ENCODE results near the gene NAA11. TPM values are rescaled to one million over a fixed set of nuclear protein-coding genes. Genes with fewer than 3 reads are reported as not detected.

NAA11 gene
- total and polyA plus RNA-seq, 8 donors: not detected

GRCh38 chr4:79334341-79334740 lies 8.5 kb upstream of the NAA11 start:
- no peak for TF ChIP-seq CTCF (IDR thresholded peaks at IDR 0.05)
- no peak for ATAC-seq
- intact Hi-C loops (cut with DNase I): no loop called here
- H3K4me3 ChIP-seq: no peak overlapping the region
- no peaks in the 10 kb centered on the region for H3K36me3 ChIP-seq
- H3K4me1 ChIP-seq: no peaks in the 10 kb centered on the region
- no peak for DNase-seq
- no peak overlapping the region for H3K27ac ChIP-seq
- H3K9me3 ChIP-seq: no peaks in the 10 kb centered on the region
- no peaks in the 10 kb centered on the region for H3K27me3 ChIP-seq

GRCh38 chr4:79331126-79331876 lies 5.4 kb upstream of the NAA11 start:
- DNase-seq (no peak), ATAC-seq (no peak)
- H3K27me3 ChIP-seq: no peaks in the 10 kb centered on the region
- H3K27ac ChIP-seq: no peak overlapping the region
- H3K36me3 ChIP-seq: no peaks in the 10 kb centered on the region
- intact Hi-C loops (cut with DNase I): no loop called here
- TF ChIP-seq CTCF (IDR thresholded peaks at IDR 0.05): no peak
- H3K4me3 ChIP-seq: no peak overlapping the region
- no peaks in the 10 kb centered on the region for H3K9me3 ChIP-seq
- no peaks in the 10 kb centered on the region for H3K4me1 ChIP-seq

GRCh38 chr4:79330720-79331119 lies 4.9 kb upstream of the NAA11 start:
- H3K27ac ChIP-seq: no peak overlapping the region
- H3K9me3 ChIP-seq: no peaks in the 10 kb centered on the region
- intact Hi-C loops (cut with DNase I): no loop called here
- TF ChIP-seq CTCF (IDR thresholded peaks at IDR 0.05): no peak
- no peak overlapping the region for H3K4me3 ChIP-seq
- H3K36me3 ChIP-seq: no peaks in the 10 kb centered on the region
- no peaks in the 10 kb centered on the region for H3K27me3 ChIP-seq
- DNase-seq (no peak), ATAC-seq (no peak)
- H3K4me1 ChIP-seq: no peaks in the 10 kb centered on the region

DNA sequence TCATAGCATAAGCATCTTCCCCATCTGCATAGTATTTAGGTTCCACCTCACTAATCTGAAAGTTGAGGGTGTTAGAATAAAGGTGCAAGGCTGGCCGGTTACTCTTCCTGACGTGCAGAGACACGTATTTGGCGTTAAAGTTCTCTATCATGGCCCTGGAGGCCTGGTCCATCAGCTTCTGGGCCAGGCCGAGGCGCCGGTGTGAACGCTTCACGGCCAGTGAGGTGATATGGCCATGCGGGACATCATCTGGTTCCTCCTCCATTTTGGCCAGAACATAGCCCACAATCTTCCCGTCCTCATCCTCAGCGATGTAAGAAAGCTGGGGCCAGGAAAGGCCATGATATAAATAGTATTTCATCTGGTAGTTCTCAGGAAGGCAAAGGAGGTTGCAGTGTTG lies 425 bp downstream of the NAA11 start:
- Histone ChIP-seq H3K4me3 (no peak overlapping the region), H3K4me1 (no peaks in the 10 kb centered on the region), H3K27ac (no peak overlapping the region), H3K9me3 (no peaks in the 10 kb centered on the region), H3K27me3 (no peaks in the 10 kb centered on the region), H3K36me3 (no peaks in the 10 kb centered on the region)
- TF ChIP-seq CTCF (IDR thresholded peaks at IDR 0.05): no peak
- no peak for ATAC-seq
- no peak for DNase-seq
- intact Hi-C loops (cut with DNase I): no loop called here

- Histone ChIP-seq H3K4me1 (no peaks in the 10 kb centered on the region), H3K4me3 (no peak overlapping the region), H3K27ac (no peak overlapping the region), H3K27me3 (no peaks in the 10 kb centered on the region), H3K9me3 (no peaks in the 10 kb centered on the region), H3K36me3 (no peaks in the 10 kb centered on the region)
- intact Hi-C loops (cut with DNase I): no loop called here
- ATAC-seq: no peak
- no peak for DNase-seq
- no peak for TF ChIP-seq CTCF (IDR thresholded peaks at IDR 0.05)
Measured at GRCh38 chr4:79319975-79320374, 5.9 kb downstream of the NAA11 start.
